IPS-NIHi11 (cell line): ENCODE results near the gene BCL6B.
A peak's percentile ranks its signal among the peaks of the same experiment; 100 is the strongest.

Source experiments
- DNase-seq: peaks from one replicate; pipeline ENCODE4 v3.0.0; 2012; ENCODE audit warnings: mixed read lengths, low spot score

Gene BCL6B

GRCh38 chr17:7010523-7010922, 12.3 kb upstream of the BCL6B start:
- DNase-seq: no peak

- DNase-seq: no peak
Measured at GRCh38 chr17:7011415-7011814, 11.4 kb upstream of the BCL6B start.

GRCh38 chr17:7011942-7012254, 11.0 kb upstream of the BCL6B start:
- no peak for DNase-seq

- peak; percentile 94 for DNase-seq
Measured at GRCh38 chr17:7014261-7014994, 8.4 kb upstream of the BCL6B start.

GRCh38 chr17:7014995-7015958, 7.6 kb upstream of the BCL6B start:
- DNase-seq: no peak

GRCh38 chr17:7016418-7016817, 6.4 kb upstream of the BCL6B start:
- DNase-seq: no peak

GRCh38 chr17:7016886-7017826, 5.7 kb upstream of the BCL6B start:
- DNase-seq: no peak

GRCh38 chr17:7017827-7018200, 5.0 kb upstream of the BCL6B start:
- no peak for DNase-seq

GRCh38 chr17:7018331-7018964, 4.4 kb upstream of the BCL6B start:
- no peak for DNase-seq

- no peak for DNase-seq
Measured at GRCh38 chr17:7019367-7019766, 3.5 kb upstream of the BCL6B start.

- DNase-seq: peak; percentile 72
Measured at GRCh38 chr17:7019839-7020519, 2.9 kb upstream of the BCL6B start.

- DNase-seq: no peak
Measured at GRCh38 chr17:7020894-7021664, 1.8 kb upstream of the BCL6B start.

- peak; percentile 89 for DNase-seq
Measured at GRCh38 chr17:7021993-7022778, 664 bp upstream of the BCL6B start.

GRCh38 chr17:7023576-7024401, 939 bp downstream of the BCL6B start:
- DNase-seq: peak; percentile 98

- DNase-seq: no peak
Measured at GRCh38 chr17:7024402-7024785, 1.5 kb downstream of the BCL6B start.

GRCh38 chr17:7025245-7025644, 2.4 kb downstream of the BCL6B start:
- DNase-seq: no peak

GRCh38 chr17:7026471-7027115, 3.7 kb downstream of the BCL6B start:
- DNase-seq: no peak

GRCh38 chr17:7027335-7027734, 4.5 kb downstream of the BCL6B start:
- DNase-seq: no peak
